ENCODE data around the gene RTN4.

The RTN4 gene

DNA sequence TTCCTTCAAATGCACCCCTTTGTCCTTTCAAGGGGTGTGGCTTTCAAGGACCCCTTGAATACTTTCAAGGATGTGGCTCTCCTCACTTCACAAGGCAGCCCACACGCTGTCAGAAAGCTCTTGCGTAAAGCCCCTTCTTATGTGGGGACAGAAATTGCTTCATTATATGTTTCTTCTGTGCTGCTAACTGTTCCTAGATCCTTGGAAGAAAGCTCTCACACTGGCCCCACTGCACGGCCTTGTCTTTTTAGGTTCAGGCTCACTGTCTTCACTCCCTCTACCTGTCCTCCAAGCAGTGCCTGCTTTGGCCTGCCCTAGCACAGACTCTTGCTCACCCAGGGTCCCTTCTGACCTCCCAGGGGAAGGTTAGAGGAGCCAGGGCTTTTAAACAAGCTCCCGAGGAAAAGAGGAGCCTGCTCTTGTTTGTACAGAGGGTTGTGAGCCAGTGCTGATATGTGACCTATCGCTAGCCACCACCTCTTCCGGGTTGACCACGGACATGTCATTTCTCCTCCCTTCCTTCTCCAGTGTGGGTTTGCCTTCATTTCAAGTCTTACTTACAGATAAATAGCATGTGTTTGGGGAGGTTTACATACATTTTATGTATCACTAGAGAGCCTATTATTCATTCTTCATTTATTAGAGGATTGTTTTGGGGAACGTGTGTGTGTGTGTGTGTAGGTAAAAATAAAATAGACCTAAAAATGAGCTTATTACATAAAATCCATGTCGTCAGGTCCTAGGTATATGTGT lies 94.7 kb downstream of the RTN4 start:
- H3K9ac ChIP-seq (ENCODE audit: low read depth, low read length), result peak overlapping the region; percentile 9; the same call in 1 of the 2 replicates
- H2AFZ ChIP-seq (ENCODE audit: low read depth, low read length), result no peak overlapping the region
- H3K36me3 ChIP-seq (ENCODE audit: insufficient read depth, low read length), result no peaks in the 10 kb centered on the region
- no peak for TF ChIP-seq EZH2 (IDR thresholded peaks at IDR 0.05; ENCODE audit: borderline replicate concordance, low read depth, low read length, severe bottlenecking)
- TF ChIP-seq, protein P1, sequence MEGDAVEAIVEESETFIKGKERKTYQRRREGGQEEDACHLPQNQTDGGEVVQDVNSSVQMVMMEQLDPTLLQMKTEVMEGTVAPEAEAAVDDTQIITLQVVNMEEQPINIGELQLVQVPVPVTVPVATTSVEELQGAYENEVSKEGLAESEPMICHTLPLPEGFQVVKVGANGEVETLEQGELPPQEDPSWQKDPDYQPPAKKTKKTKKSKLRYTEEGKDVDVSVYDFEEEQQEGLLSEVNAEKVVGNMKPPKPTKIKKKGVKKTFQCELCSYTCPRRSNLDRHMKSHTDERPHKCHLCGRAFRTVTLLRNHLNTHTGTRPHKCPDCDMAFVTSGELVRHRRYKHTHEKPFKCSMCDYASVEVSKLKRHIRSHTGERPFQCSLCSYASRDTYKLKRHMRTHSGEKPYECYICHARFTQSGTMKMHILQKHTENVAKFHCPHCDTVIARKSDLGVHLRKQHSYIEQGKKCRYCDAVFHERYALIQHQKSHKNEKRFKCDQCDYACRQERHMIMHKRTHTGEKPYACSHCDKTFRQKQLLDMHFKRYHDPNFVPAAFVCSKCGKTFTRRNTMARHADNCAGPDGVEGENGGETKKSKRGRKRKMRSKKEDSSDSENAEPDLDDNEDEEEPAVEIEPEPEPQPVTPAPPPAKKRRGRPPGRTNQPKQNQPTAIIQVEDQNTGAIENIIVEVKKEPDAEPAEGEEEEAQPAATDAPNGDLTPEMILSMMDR (IDR thresholded peaks at IDR 0.05; ENCODE audit: borderline replicate concordance, extremely low read depth, low read length, poor library complexity, severe bottlenecking), result no peak
- H3K4me2 ChIP-seq (ENCODE audit: insufficient read depth, low read length), result no peak overlapping the region
- H3K27ac ChIP-seq (ENCODE audit: low read length), result no peak overlapping the region
- no peak overlapping the region for H3K4me3 ChIP-seq (ENCODE audit: low read depth in 1 of 2, low read length in 2 of 2)
- H4K20me1 ChIP-seq (ENCODE audit: insufficient read depth, low read length), result no peaks in the 10 kb centered on the region
- H3K79me2 ChIP-seq (ENCODE audit: insufficient read depth, low read length), result no peaks in the 10 kb centered on the region
- no peak for ATAC-seq (ENCODE audit: insufficient read depth, low read depth)
- no peaks in the 10 kb centered on the region for H3K9me3 ChIP-seq (ENCODE audit: insufficient read depth, low read length, severe bottlenecking)
- no peaks in the 10 kb centered on the region for H3K27me3 ChIP-seq (ENCODE audit: insufficient read depth, low read length, poor library complexity)
- no peak for DNase-seq
- H3K4me1 ChIP-seq (ENCODE audit: insufficient read depth, low read length), result no peaks in the 10 kb centered on the region

DNA sequence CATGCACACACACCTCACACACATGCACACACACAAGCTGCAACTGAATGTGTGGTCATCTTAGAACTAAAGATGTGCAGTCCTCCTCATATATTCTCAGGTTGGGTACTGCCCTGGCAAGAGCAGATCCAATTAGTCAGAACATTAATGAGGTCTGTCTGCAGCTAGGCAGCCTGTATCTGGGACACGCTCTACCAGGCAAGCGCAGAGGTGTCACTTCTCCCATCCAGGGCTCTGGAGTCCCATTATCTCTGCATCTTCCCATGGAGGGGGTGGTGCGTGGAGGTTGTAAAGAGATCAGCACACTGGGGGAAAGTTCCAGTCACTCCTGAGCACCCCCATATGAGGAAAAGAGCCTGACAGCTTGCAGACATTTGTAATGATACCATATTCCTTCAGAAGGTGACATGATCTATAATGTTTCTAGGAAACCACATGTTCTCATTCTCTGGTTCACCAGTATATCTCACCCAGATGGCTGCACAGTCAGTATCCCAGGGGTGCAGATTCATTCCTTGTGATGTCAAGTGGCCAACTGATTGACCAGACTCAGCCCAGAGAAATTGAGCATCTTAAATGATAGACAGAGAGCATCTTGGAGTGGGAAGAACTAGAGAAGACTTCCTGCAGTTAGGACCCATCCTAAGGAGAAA lies 95.4 kb downstream of the RTN4 start:
- H3K9me3 ChIP-seq (ENCODE audit: insufficient read depth, low read length, severe bottlenecking), result no peaks in the 10 kb centered on the region
- no peak overlapping the region for H3K27ac ChIP-seq (ENCODE audit: low read length)
- H2AFZ ChIP-seq (ENCODE audit: low read depth, low read length), result no peak overlapping the region
- ATAC-seq (ENCODE audit: insufficient read depth, low read depth), result no peak
- H3K4me3 ChIP-seq (ENCODE audit: low read depth in 1 of 2, low read length in 2 of 2), result no peak overlapping the region
- no peaks in the 10 kb centered on the region for H3K79me2 ChIP-seq (ENCODE audit: insufficient read depth, low read length)
- no peaks in the 10 kb centered on the region for H4K20me1 ChIP-seq (ENCODE audit: insufficient read depth, low read length)
- H3K27me3 ChIP-seq (ENCODE audit: insufficient read depth, low read length, poor library complexity), result no peaks in the 10 kb centered on the region
- H3K4me1 ChIP-seq (ENCODE audit: insufficient read depth, low read length), result no peaks in the 10 kb centered on the region
- H3K9ac ChIP-seq (ENCODE audit: low read depth, low read length), result peak overlapping the region; percentile 9; the same call in 1 of the 2 replicates
- DNase-seq, result no peak
- H3K36me3 ChIP-seq (ENCODE audit: insufficient read depth, low read length), result no peaks in the 10 kb centered on the region
- TF ChIP-seq, protein P1 (IDR thresholded peaks at IDR 0.05; ENCODE audit: borderline replicate concordance, extremely low read depth, low read length, poor library complexity, severe bottlenecking), result no peak
- TF ChIP-seq EZH2 (IDR thresholded peaks at IDR 0.05; ENCODE audit: borderline replicate concordance, low read depth, low read length, severe bottlenecking), result no peak
- H3K4me2 ChIP-seq (ENCODE audit: insufficient read depth, low read length), result no peak overlapping the region

DNA sequence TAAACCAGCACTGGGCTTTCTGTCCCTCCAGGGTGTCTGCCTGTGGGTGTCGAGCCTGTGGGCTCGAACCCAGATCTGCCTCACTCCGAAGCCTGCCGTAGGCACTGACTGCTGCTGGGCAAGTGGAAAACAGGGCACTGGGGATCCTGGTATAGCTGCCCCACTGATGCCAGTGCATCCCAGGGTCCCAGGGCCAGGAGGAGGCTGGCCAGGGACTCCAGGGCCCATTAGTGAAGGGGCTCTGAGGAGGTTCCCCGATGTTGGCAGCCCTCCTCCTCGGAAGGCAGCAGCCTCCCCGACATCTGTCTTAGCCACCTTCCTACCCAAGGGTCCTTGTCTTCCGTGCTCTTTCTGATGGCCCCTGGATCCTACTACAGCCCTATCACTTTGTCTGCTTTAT lies 96.1 kb downstream of the RTN4 start:
- Histone ChIP-seq H3K27me3 (ENCODE audit: insufficient read depth, low read length, poor library complexity) (no peaks in the 10 kb centered on the region), H3K4me2 (ENCODE audit: insufficient read depth, low read length) (no peak overlapping the region), H3K4me3 (ENCODE audit: low read depth in 1 of 2, low read length in 2 of 2) (no peak overlapping the region), H3K9me3 (ENCODE audit: insufficient read depth, low read length, severe bottlenecking) (no peaks in the 10 kb centered on the region), H3K79me2 (ENCODE audit: insufficient read depth, low read length) (no peaks in the 10 kb centered on the region), H3K36me3 (ENCODE audit: insufficient read depth, low read length) (no peaks in the 10 kb centered on the region), H3K4me1 (ENCODE audit: insufficient read depth, low read length) (no peaks in the 10 kb centered on the region), H4K20me1 (ENCODE audit: insufficient read depth, low read length) (no peaks in the 10 kb centered on the region), H2AFZ (ENCODE audit: low read depth, low read length) (no peak overlapping the region), H3K27ac (ENCODE audit: low read length) (no peak overlapping the region), H3K9ac (ENCODE audit: low read depth, low read length) (no peak overlapping the region)
- ATAC-seq (ENCODE audit: insufficient read depth, low read depth) (no peak), DNase-seq (no peak)
- TF ChIP-seq EZH2 (IDR thresholded peaks at IDR 0.05; ENCODE audit: borderline replicate concordance, low read depth, low read length, severe bottlenecking), result no peak
- TF ChIP-seq, protein P1 (IDR thresholded peaks at IDR 0.05; ENCODE audit: borderline replicate concordance, extremely low read depth, low read length, poor library complexity, severe bottlenecking), result no peak
